GM23248 (cell line): Measurements from ENCODE around the gene NFKB1.

Experiments
- EZH2 ChIP-seq: fragments of 200-600 bp; sonication (generic); IDR thresholded peaks from 2 replicates; pipeline ENCODE4 v1.6.1; 2018; ENCODE audit warnings: antibody characterized with exemption, mild to moderate bottlenecking; ENCODE audit not compliant: insufficient read depth, poor library complexity, severe bottlenecking
- EZH2phosphoT487 ChIP-seq: fragments of 200-600 bp; sonication (generic); IDR thresholded peaks from 2 replicates; pipeline ENCODE4 v1.6.1; 2018; ENCODE audit warnings: antibody characterized with exemption, moderate library complexity, mild to moderate bottlenecking, low read depth; ENCODE audit not compliant: insufficient read depth

GRCh38 chr4:102529977-102530376, 28.8 kb downstream of the NFKB1 start:
- no peak for TF ChIP-seq EZH2
- no peak for TF ChIP-seq EZH2phosphoT487
